NCI-H146 treated with DMSO at 0.1 percent for 48 hours (cell line): ENCODE results near the gene ADAM23.

Experiments used
- DNase-seq: peaks from one replicate; lab custom pipeline; 2025; ENCODE audit not compliant: unreplicated experiment; lab: John Stamatoyannopoulos, UW

Gene ADAM23

DNA sequence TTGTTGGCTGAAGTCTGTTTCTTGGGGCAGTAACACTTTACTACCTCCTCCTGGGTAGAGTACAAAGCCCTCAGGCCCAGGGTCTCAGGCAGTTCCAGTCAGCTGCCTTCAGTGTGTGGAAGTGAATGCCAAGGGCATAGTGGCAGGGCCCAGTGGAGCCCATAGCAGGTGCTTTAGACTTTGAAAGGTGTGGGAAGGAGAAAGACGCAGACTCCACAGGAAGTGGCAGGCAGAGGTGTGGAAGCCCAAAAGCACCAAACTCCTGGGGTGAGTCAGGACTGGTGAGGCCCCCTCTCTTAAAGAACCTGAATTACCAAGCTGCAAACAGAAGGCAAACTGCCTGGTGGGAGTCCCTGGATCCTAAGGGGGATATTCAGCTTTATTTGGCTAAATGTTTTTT lies 45.3 kb downstream of the ADAM23 start:
- DNase-seq, result no peak

DNA sequence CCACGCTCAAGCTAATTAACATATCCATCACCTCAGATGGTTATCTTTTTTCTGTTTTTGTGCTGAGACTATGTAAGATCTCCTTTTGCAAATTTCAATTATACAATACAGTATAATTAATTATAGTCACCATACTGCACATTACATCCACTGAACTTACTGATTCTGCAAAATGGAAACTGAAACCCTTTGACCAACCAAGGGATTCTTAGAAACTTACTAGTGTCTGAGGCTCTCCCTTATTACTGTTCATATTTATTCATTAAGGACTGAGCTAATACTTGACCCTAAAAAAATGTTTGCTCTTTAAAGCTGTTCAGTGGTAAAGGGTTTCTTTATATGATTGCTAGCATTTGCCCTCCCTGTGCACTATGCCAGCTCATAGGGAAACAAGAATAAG lies 50.7 kb downstream of the ADAM23 start:
- DNase-seq, result no peak

DNA sequence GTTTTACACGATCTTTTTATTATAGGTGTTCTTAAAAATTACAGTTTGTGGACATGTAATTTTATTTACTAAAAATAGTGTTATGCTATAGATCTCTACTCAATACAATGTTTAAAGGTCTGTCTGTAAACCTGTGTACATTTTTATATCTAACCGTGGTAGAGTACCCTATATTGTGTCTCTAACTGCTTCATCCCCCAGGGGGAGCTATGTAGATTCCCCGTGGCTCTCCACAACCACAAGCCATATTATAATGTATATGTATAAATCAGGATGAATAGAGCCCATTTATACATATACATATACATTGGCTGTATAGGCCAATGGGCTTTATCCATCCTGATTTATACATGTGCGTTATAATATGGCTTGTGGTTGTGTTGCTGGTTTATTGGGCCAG lies 59.4 kb downstream of the ADAM23 start:
- DNase-seq, result no peak

DNA sequence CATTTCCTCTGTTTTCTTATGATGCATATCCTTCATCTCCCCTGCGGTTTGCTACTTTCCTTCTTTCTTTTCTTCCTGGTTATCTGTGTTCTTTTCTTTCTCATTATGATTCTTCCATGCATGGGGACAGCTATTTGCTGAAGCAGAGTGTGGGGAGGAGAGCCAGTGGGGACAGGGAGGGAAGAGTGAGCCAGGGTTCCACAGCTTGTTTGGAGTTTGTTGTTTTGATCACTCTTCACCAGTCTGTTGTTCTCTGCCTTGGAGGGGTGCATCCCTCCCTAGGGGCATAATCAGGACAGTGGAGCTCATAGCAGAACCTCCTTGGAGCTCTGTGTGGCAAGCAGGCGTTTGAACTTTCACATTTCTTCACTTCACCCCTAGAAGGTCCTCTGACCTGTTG lies 68.0 kb downstream of the ADAM23 start:
- no peak for DNase-seq

DNA sequence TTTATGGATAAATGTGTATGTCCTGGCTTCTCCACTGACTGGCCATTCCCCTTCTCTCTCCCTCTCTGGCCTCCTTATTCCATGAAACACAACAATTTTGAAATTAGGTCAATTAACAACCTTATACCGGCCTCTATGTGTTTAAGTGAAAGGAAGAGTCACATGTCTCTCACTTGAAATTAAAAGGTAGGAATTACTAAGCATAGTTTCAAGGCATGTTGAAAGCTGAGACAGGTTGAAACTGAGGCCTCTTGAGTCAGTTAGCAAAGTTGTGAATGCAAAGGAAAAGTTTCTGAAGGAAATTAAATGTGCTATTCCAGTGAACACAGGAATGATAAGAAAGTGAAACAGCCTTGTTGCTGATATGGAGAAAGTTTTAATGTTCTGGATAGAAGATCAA lies 69.7 kb downstream of the ADAM23 start:
- no peak for DNase-seq

DNA sequence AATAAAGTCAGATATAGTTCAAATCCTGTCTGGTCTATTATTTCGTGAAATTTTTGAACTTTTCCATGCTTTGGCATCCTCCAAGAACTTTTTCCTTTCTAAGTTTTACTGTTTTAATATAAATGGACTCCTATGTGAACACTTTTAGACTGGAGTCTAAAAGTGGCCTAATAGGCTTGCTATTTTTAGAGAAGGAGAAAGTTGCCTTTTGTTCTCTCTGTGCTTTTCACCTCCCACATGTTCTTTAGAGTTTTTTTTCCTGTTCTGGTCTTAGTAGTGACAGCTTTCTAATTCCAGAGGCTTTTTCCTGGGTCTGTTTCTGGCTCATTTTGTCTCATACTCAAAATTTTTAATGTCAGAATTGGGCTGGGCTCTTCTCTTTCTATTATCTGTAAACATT lies 72.2 kb downstream of the ADAM23 start:
- DNase-seq, result no peak

DNA sequence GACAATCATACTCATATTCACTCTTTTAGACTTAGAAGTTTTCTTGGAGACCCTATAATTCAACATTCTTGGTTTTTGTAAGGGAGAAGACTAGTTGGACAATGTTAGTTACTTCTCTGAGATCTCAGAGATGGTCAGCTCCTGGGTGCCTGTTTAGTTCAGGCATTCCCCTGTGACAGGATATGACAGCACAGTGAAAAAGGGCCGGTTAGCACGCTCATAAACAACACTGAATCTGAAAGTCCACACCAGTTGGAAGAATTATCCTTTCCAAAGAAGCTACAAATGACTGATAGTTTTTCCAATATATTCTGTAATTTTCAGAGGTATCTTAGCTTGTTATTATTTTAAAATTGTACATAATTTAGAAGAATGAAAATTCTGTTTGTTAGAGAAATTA lies 75.7 kb downstream of the ADAM23 start:
- DNase-seq, result no peak

DNA sequence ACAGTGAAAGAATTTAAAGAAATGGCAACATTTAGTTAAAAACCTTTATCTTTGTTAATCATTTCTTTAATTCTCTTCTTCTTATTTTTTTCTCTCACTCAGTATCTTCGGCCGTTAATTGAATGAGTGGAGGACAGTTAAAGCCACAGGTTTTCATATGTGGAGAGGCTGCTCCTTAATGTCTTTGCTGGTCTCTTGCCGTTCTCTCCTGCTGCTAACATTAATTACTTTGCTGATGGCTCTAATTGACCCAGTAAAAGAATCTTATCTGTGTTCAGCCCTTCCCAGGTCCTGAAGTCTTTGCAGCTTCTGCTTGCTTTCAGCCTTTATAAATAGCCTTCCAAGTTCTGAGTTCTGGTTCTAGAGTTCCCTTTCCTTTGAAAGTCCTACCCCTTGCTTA lies 77.1 kb downstream of the ADAM23 start:
- DNase-seq, result no peak

DNA sequence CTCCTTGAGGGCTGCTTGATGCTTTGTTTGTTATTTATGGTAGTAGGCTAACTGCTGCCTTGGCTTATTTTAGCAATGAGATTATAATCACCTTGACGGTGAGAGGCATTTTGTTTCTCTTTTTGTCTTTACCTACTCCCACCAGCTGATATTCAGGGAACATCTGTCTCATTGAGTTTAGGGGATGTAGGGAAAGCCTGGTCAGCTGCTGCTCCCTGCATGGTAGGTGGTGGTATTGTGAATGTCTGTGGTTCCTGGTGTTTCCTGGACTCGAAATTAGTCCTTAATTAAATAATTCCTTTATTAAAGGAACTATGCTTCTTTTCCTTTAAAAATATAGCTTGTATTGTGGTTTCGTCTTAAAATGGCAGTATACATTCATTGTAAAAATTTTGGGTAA lies 77.8 kb downstream of the ADAM23 start:
- no peak for DNase-seq

DNA sequence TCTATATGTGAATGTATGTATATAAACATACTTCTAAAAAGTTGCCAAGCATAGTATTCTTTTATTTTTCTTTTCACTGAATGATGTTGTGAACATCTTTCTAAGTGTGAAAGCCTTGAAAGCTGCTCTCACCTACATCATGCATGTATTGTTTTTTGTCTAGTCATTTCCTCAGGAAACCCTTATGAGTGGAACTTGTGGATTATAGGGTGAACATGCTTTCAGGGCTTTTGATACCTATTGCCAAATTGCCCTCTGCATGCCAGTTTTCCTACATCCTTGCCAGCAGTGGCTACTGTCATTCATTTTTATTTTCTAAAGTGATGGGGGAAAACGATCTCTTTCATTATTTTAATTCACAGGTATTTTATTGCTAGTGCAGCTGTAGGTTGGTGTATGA lies 78.3 kb downstream of the ADAM23 start:
- DNase-seq, result no peak

DNA sequence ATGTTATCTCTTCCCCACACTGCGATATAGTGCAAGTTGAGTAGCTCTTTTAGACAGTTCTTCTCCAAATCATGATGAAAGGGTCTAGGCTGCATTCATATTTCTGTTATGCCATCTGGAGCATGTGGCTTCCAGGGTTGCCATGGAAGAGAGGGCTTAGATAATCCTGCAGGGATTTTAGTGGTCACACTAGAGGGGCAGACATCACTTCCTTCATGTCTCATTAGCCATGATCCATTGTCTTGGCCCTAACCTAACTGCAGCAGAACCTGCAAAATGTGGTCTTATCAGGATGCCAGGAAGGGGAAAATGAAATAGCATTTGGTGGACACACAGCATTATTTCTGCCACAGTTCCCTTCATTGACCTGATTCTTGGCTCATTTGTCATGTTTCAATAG lies 83.1 kb downstream of the ADAM23 start:
- no peak for DNase-seq

DNA sequence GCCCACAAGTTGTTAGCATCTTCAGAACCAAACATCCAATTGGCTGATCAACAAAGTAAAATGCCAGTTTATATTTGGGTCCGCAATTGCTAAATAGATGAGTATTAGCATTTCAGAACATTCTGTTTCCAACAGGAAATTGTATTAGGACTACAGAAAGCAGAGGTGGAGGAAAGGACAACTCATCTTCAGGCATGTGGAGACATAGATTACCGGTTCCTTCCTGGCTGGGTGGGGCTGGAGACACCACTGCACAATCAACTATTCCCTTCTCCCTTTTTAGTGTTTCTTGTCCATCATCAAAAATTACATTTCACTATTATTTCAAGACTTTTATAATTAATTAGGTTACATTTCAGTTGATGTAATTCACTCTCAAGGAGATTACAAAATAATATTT lies 83.8 kb downstream of the ADAM23 start:
- DNase-seq, result no peak

DNA sequence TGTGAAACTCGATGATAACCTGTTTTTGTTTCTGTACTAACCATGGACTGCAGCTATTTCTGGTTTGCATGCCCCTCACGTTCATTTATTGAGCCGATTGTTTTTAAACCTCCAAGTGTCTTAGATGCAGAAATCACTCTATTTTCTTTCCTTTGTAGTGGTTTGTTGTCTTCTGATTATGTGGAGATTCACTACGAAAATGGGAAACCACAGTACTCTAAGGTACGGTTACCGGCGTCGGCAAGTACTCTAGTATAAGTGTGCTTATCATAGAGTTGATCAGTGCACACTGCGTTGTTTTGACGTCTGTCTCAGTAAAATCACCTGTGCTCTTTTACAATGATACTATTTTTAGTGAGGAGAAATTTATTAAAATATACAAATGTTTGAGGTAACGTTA lies 87.4 kb downstream of the ADAM23 start:
- no peak for DNase-seq

DNA sequence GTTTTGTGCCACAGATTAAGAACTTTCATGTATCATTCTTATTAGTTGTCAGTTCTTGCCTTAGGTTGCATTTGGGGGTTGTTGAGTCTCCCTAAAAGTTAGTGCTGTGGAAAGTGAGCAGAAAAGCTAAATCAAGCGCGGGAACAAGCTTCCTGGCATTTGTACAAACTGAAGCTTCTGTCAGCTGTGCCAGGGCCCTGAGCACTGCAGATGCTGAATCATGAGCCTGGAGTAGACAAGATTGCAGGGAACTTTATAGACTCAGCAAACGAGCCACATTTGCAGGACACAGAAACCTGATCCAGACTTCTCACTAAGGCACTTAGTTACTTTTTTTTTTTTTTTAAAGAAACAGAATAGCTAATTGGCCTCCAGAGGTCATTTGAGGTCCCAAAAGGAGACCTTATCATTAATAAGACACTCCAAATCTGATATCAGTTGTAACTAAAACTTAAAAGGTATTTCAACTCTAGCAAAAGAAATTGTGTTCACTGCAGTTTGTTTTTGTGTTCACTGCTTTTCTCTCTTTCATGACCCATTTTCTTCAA lies 88.7 kb downstream of the ADAM23 start:
- DNase-seq, result no peak

DNA sequence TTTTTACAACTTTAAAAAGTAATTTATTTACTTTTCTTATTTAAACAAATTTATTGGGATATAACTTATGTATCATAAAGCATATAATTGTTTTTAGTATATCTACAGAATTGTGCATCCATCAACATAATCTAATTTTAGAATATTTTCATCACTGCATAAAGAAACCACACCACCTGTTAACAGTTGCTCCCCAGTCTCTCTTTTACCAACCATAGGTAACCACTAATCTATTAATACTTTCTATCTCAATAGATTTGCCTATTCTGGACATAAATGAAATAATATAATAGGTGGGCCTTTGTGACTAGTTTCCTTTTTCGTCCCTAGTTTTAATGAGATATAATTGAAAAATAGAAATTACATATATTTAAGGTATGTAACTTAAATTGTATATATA lies 90.6 kb downstream of the ADAM23 start:
- no peak for DNase-seq

DNA sequence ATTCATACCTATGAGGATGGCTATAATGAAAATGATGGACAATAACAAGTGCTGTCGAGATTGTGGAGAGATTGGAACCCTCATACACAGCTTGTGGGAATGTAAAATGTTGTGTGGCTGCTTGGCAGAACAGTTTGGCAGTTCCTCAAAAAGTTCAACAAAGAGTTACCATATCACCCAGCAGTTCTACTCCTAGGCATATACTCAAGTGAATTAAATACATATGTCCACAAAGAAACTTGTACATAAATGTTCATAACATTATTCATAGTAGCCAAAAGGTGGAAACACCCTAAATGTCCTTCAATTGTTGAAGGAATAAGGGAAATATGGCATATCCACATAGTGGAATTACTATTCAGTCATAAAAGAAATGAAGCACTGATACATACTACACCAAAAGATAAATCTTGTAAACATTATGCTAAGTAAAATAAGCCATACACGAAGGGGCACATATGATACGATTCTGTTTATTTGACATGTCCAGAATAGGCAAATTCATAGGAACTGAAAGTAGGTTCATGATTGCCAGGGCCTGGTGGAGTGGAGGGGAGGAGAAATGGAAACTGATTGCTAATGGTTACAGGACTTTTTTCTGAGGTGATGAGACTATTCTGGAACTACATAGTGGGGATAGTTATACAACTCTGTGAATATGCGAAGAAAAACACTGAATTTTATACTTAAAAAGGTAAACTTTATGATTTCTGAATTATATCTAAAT lies 92.1 kb downstream of the ADAM23 start:
- DNase-seq, result no peak

DNA sequence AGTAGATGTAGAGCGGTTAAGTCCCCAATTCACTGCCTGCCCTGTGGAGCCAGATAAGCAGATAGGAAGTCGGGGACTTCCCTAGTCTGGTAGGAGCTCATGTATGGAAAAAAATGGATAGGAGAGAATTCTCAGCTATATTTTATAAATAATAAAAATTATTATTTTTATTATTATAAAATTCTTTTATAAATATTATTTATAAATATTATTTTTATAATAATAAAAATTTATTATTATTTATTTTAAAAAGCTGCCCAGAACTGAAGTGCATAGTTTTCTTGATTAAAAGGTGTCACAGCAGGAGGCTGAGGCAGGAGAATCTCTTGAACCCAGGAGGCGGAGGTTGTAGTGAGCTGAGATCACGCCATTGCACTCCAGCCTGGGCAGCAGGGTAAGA lies 97.4 kb downstream of the ADAM23 start:
- no peak for DNase-seq

DNA sequence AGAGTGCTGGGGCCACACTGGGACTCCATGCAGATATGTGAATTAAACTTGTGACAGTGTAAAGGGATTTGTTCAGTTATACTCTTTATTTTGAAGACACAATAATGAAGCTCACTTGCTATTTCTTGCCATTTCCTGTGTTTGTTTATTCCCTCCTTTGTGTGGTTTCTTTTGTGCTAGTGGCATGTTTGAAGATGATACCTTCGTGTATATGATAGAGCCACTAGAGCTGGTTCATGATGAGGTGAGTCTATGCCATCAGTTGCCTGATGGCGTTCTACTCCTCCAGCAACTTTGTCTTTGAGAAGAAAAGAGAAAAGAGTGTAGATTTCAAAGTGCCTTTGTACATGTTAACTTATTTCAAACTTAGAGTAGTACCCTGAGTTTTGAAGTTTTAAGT lies 99.7 kb downstream of the ADAM23 start:
- no peak for DNase-seq

DNA sequence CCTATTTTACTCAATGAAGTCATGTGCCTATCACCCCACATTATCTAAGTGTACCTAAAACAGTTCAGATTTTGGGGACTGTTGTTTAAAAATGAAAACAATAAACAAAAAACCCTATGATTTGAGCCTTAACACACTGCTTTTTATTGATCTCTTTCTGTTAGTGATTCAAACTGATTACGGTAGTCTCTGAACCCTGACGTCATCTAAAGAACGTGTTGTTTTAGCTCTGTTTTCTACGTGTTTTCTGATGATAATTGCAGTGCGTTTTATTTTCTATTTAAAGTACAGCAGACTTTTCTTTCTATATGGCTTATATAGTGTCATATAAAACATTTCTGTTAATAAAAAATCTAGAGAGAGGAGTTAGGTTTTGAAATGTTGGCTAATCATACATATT lies 105.1 kb downstream of the ADAM23 start:
- DNase-seq, result no peak

DNA sequence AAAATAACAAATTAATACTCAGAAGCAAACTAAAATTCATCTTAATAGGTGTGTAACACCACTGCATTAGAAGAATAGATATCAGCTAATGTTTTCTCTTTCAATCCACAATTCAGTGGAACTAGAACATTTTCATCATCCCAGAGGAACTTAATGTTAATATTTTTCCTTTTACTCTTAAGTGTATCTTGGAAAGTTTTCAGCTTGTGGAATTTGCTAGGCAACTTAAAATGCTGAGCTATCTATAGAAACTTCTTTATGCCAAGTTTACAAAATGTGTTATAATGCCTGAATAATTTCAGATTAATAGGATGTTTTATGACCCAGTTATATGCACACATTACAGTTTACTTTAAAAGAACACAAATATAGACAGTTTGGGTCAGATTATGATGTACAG lies 112.4 kb downstream of the ADAM23 start:
- DNase-seq, result no peak

DNA sequence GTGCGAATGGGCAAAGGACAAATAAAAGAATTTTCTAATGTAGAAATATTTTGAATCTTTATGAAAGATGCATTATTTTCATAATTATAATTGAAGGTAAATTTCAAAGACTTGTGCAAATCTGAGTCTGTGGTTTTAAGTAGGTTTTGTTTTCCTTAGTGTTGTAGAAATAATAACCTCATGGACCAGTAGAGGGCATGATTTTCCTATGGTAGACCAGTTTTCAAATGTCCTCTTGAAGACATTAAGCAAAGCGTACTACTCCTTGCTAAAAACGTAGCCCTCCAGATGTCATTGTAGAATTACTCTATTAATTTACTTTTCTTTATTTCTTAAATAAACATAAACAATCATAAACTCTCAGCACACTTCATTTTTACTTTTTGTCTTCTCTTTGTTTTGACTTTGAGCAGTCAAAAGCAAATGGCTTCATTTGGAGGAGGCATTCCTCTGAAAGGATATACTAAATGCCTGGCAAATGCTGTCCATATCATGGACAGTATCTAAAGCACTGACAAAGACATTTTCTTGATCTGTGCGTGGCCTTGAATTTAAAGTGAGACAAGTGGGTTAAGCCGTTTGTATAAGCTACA lies 113.1 kb downstream of the ADAM23 start:
- DNase-seq, result no peak

DNA sequence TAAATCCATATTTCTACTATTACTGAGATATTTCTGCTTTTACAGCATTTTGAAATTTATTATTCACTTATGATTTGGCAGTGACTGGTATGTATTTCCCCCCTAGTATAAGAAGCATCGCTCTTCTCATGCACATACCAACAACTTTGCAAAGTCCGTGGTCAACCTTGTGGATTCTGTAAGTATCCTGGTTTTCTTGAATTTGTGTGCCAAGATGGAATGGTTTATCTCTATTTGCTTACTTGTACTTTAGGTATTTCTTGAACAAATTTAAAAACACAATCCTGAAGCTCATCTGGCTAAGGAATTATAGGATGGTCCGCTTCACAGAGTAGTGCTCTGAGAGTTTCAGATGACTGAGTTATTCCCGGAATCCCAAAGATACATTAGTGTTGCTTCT lies 114.0 kb downstream of the ADAM23 start:
- no peak for DNase-seq

DNA sequence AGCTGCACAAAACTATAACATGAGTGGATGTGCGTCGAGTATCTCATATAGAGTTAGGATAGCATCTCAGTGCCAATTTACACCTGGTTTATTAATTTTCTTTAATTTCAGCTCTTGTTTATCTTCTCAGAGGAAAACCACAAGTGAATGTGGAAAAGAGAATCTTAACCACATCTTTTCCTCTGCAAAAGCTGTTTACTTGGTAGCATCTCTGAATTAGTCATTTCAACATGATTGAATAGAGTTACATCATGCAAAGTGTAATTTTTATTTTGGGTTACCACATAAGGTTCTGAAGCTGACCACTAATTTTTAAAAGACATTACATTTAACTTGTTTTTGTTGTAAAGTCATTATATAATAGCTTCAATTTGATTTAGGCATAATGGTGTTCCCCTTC lies 115.2 kb downstream of the ADAM23 start:
- DNase-seq, result no peak
